OCI-LY1 (cell line): Measurements from ENCODE around the gene STK31.
"Not testable (repeated sequence)": the region's sequence is repeated elsewhere in the genome, so short reads cannot be mapped to it uniquely, and the experiment has no call there.

ENCODE experiments used
- H2AFZ ChIP-seq: fragments of 200-600 bp; sonication (generic), shearing (Covaris generic); 2 replicates; pipeline ENCODE4 v1.6.0; 2014; ENCODE audit warnings: antibody characterized with exemption, mild to moderate bottlenecking, low read length
- H3F3A ChIP-seq: fragments of 200-600 bp; sonication (generic), shearing (Covaris generic); 2 replicates; pipeline ENCODE4 v1.6.0; 2014; ENCODE audit warnings: mild to moderate bottlenecking, antibody characterized with exemption, low read length, moderate library complexity; ENCODE audit not compliant: insufficient read depth
- H3K27ac ChIP-seq: fragments of 200-600 bp; sonication (generic); 2 replicates; pipeline ENCODE4 v1.5.1; 2014; ENCODE audit warnings: low read length, mixed run types, mild to moderate bottlenecking, low read depth; ENCODE audit not compliant: poor library complexity, severe bottlenecking
- H3K27me3 ChIP-seq: fragments of 200-600 bp; sonication (generic); 2 replicates; pipeline ENCODE4 v1.6.0; 2014; ENCODE audit warnings: antibody characterized with exemption, mild to moderate bottlenecking, low read length, moderate library complexity; ENCODE audit not compliant: insufficient read depth
- H3K36me3 ChIP-seq: fragments of 200-600 bp; sonication (generic); 2 replicates; pipeline ENCODE4 v1.6.1; 2014; ENCODE audit warnings: mild to moderate bottlenecking, antibody characterized with exemption, low read length, moderate library complexity, mixed read lengths; ENCODE audit not compliant: insufficient read depth
- H3K4me1 ChIP-seq: fragments of 200-600 bp; sonication (generic); 2 replicates; pipeline ENCODE4 v1.5.1; 2014; ENCODE audit warnings: mild to moderate bottlenecking, low read length, moderate library complexity; ENCODE audit not compliant: insufficient read depth, severe bottlenecking
- H3K4me2 ChIP-seq: fragments of 200-600 bp; sonication (generic), shearing (Covaris generic); 2 replicates; pipeline ENCODE4 v1.6.1; 2014; ENCODE audit warnings: low read length
- H3K4me3 ChIP-seq: fragments of 200-600 bp; sonication (generic); 2 replicates; pipeline ENCODE4 v1.5.1; 2014; ENCODE audit warnings: low read length, low read depth, mild to moderate bottlenecking, mixed read lengths; ENCODE audit not compliant: poor library complexity, severe bottlenecking
- H3K79me2 ChIP-seq: fragments of 200-600 bp; shearing (Covaris generic); 2 replicates; pipeline ENCODE4 v1.6.1; 2016; ENCODE audit warnings: mixed run types, low read length, mixed read lengths; ENCODE audit not compliant: insufficient read depth
- H3K9ac ChIP-seq: fragments of 200-600 bp; sonication (generic), shearing (Covaris generic); 2 replicates; pipeline ENCODE4 v1.6.1; 2014; ENCODE audit warnings: mild to moderate bottlenecking, low read length, mixed read lengths
- H3K9me2 ChIP-seq: fragments of 200-600 bp; sonication (generic), shearing (Covaris generic); 2 replicates; pipeline ENCODE4 v1.6.1; 2014; ENCODE audit warnings: low read depth, mild to moderate bottlenecking, low read length, mixed read lengths
- H3K9me3 ChIP-seq: fragments of 200-600 bp; shearing (Covaris generic); 2 replicates; pipeline ENCODE4 v1.6.1; 2014; ENCODE audit warnings: low read length, mixed read lengths
- H4K20me1 ChIP-seq: fragments of 200-600 bp; sonication (generic), shearing (Covaris generic); 2 replicates; pipeline ENCODE4 v1.6.0; 2016; ENCODE audit warnings: mild to moderate bottlenecking, low read length; ENCODE audit not compliant: insufficient read depth
- EZH2 ChIP-seq: fragments of 200-600 bp; sonication (generic), shearing (Covaris generic); IDR thresholded peaks from 2 replicates; pipeline ENCODE4 v1.8.0; 2017; ENCODE audit warnings: borderline replicate concordance, mixed run types, mild to moderate bottlenecking, antibody characterized with exemption, low read length, moderate library complexity, mixed read lengths
- TF ChIP-seq, protein P1 (sequence below): fragments of 200-600 bp; sonication (generic), shearing (Covaris generic); IDR thresholded peaks from 2 replicates; pipeline ENCODE4 v1.5.1; 2017; ENCODE audit warnings: mild to moderate bottlenecking, antibody characterized with exemption, low read length, moderate library complexity, mixed read lengths

The STK31 gene

DNA sequence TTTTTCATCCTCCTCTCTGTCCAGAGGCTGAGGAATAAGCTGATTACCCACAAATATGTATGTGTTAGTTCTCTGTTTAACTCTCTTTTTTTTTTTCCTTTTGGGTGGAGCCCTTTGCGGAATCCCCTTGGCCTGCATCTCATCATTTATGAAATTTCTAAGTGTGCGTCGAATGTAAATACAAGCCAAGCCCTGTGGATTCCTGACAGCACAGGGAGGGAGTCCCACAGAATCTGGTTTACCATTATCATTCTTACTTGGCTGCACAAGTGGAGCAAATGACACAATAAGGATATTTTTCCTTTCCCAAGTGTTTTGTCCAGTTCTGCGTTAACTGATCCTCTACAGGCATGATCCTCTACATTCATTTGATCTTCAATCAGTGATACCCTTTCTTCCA, 11.4 kb downstream of the STK31 start:
- H3K36me3 ChIP-seq: no peaks in the 10 kb centered on the region
- no peaks in the 10 kb centered on the region for H3K79me2 ChIP-seq
- no peaks in the 10 kb centered on the region for H3K27me3 ChIP-seq
- H3K4me3 ChIP-seq: no peak overlapping the region
- no peak overlapping the region for H3K27ac ChIP-seq
- no peak overlapping the region for H2AFZ ChIP-seq
- H3K4me2 ChIP-seq: no peak overlapping the region
- no peak for TF ChIP-seq EZH2
- TF ChIP-seq, protein P1, sequence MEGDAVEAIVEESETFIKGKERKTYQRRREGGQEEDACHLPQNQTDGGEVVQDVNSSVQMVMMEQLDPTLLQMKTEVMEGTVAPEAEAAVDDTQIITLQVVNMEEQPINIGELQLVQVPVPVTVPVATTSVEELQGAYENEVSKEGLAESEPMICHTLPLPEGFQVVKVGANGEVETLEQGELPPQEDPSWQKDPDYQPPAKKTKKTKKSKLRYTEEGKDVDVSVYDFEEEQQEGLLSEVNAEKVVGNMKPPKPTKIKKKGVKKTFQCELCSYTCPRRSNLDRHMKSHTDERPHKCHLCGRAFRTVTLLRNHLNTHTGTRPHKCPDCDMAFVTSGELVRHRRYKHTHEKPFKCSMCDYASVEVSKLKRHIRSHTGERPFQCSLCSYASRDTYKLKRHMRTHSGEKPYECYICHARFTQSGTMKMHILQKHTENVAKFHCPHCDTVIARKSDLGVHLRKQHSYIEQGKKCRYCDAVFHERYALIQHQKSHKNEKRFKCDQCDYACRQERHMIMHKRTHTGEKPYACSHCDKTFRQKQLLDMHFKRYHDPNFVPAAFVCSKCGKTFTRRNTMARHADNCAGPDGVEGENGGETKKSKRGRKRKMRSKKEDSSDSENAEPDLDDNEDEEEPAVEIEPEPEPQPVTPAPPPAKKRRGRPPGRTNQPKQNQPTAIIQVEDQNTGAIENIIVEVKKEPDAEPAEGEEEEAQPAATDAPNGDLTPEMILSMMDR: no peak
- no peaks in the 10 kb centered on the region for H4K20me1 ChIP-seq
- H3K9ac ChIP-seq: no peak overlapping the region
- H3K9me3 ChIP-seq: no peaks in the 10 kb centered on the region
- no peaks in the 10 kb centered on the region for H3K9me2 ChIP-seq
- H3K4me1 ChIP-seq: no peaks in the 10 kb centered on the region
- no peaks in the 10 kb centered on the region for H3F3A ChIP-seq

- H3K4me1 ChIP-seq, H3K9me2 ChIP-seq, H3K79me2 ChIP-seq, H3F3A ChIP-seq, H4K20me1 ChIP-seq, H3K9me3 ChIP-seq, H2AFZ ChIP-seq, H3K4me3 ChIP-seq, H3K4me2 ChIP-seq, H3K27me3 ChIP-seq, H3K9ac ChIP-seq, H3K36me3 ChIP-seq, H3K27ac ChIP-seq: not testable (repeated sequence)
Measured at GRCh38 chr7:23722587-23723216, 12.7 kb downstream of the STK31 start.

- H3F3A ChIP-seq, H3K27me3 ChIP-seq, H3K4me1 ChIP-seq, H2AFZ ChIP-seq, H3K79me2 ChIP-seq, H3K9ac ChIP-seq, H4K20me1 ChIP-seq, H3K4me2 ChIP-seq, H3K27ac ChIP-seq, H3K36me3 ChIP-seq, H3K9me3 ChIP-seq, H3K9me2 ChIP-seq, H3K4me3 ChIP-seq: not testable (repeated sequence)
Measured at GRCh38 chr7:23724113-23724512, 14.1 kb downstream of the STK31 start.

DNA sequence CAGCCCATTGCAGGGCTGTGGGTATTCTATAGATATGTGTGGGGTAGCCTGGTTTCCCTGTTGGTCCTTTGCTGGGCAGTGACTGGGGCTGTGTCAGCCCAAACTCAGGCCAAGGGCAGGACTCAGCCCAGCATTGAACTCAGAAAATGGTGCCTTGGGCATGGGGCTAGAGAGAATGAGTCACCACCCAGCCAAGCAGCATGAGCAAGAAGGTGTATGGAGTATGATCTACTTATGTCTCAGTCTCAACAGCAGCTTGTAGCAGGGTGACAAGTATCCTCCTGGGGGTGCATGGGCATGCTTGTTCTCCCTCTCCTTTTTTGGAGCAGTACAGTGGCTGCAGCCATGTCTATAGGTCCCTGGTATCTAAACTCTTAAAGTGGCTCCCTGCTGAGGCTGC, 32.0 kb downstream of the STK31 start:
- no peaks in the 10 kb centered on the region for H4K20me1 ChIP-seq

More for the DNA sequence above, 32.0 kb downstream of the STK31 start:
- H3K9me2 ChIP-seq: no peaks in the 10 kb centered on the region
- no peak overlapping the region for H3K4me2 ChIP-seq
- no peaks in the 10 kb centered on the region for H3K36me3 ChIP-seq
- no peak overlapping the region for H2AFZ ChIP-seq
- H3K27ac ChIP-seq: no peak overlapping the region
- no peaks in the 10 kb centered on the region for H3K27me3 ChIP-seq
- no peaks in the 10 kb centered on the region for H3K79me2 ChIP-seq
- no peaks in the 10 kb centered on the region for H3K4me1 ChIP-seq
- TF ChIP-seq, protein P1: no peak
- TF ChIP-seq EZH2: no peak
- H3K9me3 ChIP-seq: peaks cover 16% of the 10 kb centered on the region
- H3F3A ChIP-seq: no peaks in the 10 kb centered on the region
- H3K9ac ChIP-seq: no peak overlapping the region
- H3K4me3 ChIP-seq: no peak overlapping the region
